CD14-positive monocyte (primary cell): ENCODE results near the gene CARNS1. TPM values are rescaled to one million over a fixed set of nuclear protein-coding genes. Genes with fewer than 3 reads are reported as not detected.
"Not testable (repeated sequence)": the region's sequence is repeated elsewhere in the genome, so short reads cannot be mapped to it uniquely, and the experiment has no call there.

Experiments used
- DNase-seq, 3 donors: peaks; one replicate each; pipeline ENCODE4 v3.0.0-alpha.2; 2011 to 2022
- H2AFZ ChIP-seq: 2 replicates; pipeline ENCODE4 v1.6.0; 2012; ENCODE audit warnings: mild to moderate bottlenecking, low read depth, low read length, inconsistent platforms; ENCODE audit not compliant: insufficient read depth, poor library complexity, severe bottlenecking
- H3K27ac ChIP-seq, 2 donors: 1 replicate in 1 of 2; 2 replicates in 1 of 2; pipeline ENCODE4 v1.5.1; 2012 to 2013; ENCODE audit warnings: low read length in 2 of 2, control low read depth in 1 of 2, inconsistent platforms in 1 of 2, low read depth in 1 of 2, mild to moderate bottlenecking in 1 of 2
- H3K27me3 ChIP-seq, 2 donors: one replicate each; pipeline versions ENCODE4 v1.6.0 to v1.6.1; 2011 to 2013; ENCODE audit warnings: low read length in 2 of 2; ENCODE audit not compliant: control insufficient read depth in 2 of 2, insufficient read depth in 2 of 2
- H3K36me3 ChIP-seq, 2 donors: replicated peaks in 1 of 2; 1 replicate in 1 of 2; 2 replicates in 1 of 2; pipeline versions ENCODE4 v1.5.1 to v1.6.1; 2012 to 2013; ENCODE audit warnings: low read length in 2 of 2, control low read depth in 1 of 2, inconsistent platforms in 1 of 2, mild to moderate bottlenecking in 1 of 2; ENCODE audit not compliant: insufficient read depth in 2 of 2, control insufficient read depth in 1 of 2
- H3K4me1 ChIP-seq, 2 donors: 1 replicate in 1 of 2; 2 replicates in 1 of 2; pipeline versions ENCODE4 v1.5.1 to v1.6.1; 2012 to 2013; ENCODE audit warnings: low read length in 2 of 2, control low read depth in 1 of 2, inconsistent platforms in 1 of 2, mild to moderate bottlenecking in 1 of 2, moderate library complexity in 1 of 2; ENCODE audit not compliant: insufficient read depth in 2 of 2, control insufficient read depth in 1 of 2
- H3K4me2 ChIP-seq: replicated peaks from 2 replicates; pipeline ENCODE3; 2012; ENCODE audit warnings: low read length, moderate library complexity, mild to moderate bottlenecking; ENCODE audit not compliant: poor library complexity, severe bottlenecking; ENCODE audit errors: extremely low read depth
- H3K4me3 ChIP-seq, 3 experiments: fragments of 200-600 bp in 1 of 3; sonication (generic) in 1 of 3; replicated peaks in 1 of 3; 1 replicate in 2 of 3; 2 replicates in 1 of 3; pipeline ENCODE4 v1.5.1; 2011 to 2013; ENCODE audit warnings: low read length in 3 of 3, mild to moderate bottlenecking in 3 of 3, control low read depth in 2 of 3, low read depth in 2 of 3, inconsistent platforms in 1 of 3, moderate library complexity in 1 of 3
- H3K79me2 ChIP-seq: 2 replicates; pipeline ENCODE4 v1.6.0; 2012; ENCODE audit warnings: mild to moderate bottlenecking, control low read depth, inconsistent platforms, low read length, moderate library complexity; ENCODE audit not compliant: insufficient read depth
- H3K9ac ChIP-seq: 2 replicates; pipeline ENCODE4 v1.6.0; 2017; ENCODE audit warnings: low read length, mild to moderate bottlenecking; ENCODE audit not compliant: insufficient read depth, poor library complexity, severe bottlenecking
- H3K9me3 ChIP-seq, 2 donors: replicated peaks in 1 of 2; 1 replicate in 1 of 2; 2 replicates in 1 of 2; pipeline versions ENCODE4 v1.5.1 to v1.6.1; 2012 to 2013; ENCODE audit warnings: low read length in 2 of 2, control low read depth in 1 of 2; ENCODE audit not compliant: control insufficient read depth in 1 of 2, insufficient read depth in 1 of 2
- H4K20me1 ChIP-seq: 2 replicates; pipeline ENCODE4 v1.6.0; 2012; ENCODE audit warnings: mild to moderate bottlenecking, low read length, control low read depth, moderate library complexity; ENCODE audit not compliant: insufficient read depth
- H3K27ac Mint-ChIP-seq, 7 donors: one replicate each; pipeline ENCODE4 v1.8.0; 2020; ENCODE audit warnings: mild to moderate bottlenecking in 7 of 7, mixed read lengths in 7 of 7, moderate library complexity in 6 of 7, inconsistent platforms in 2 of 7
- H3K27me3 Mint-ChIP-seq, 3 donors: one replicate each; pipeline ENCODE4 v1.8.0; 2021 to 2022; ENCODE audit warnings: low read depth in 3 of 3, mild to moderate bottlenecking in 3 of 3, mixed read lengths in 3 of 3, moderate library complexity in 3 of 3, inconsistent platforms in 1 of 3
- H3K36me3 Mint-ChIP-seq, 2 donors: one replicate each; pipeline ENCODE4 v1.8.0; 2020; ENCODE audit warnings: mixed read lengths in 2 of 2, inconsistent platforms in 1 of 2, mild to moderate bottlenecking in 1 of 2
- H3K4me1 Mint-ChIP-seq: one replicate; pipeline ENCODE4 v1.8.0; 2020; ENCODE audit warnings: mild to moderate bottlenecking, mixed read lengths
- H3K4me3 Mint-ChIP-seq, 2 donors: one replicate each; pipeline ENCODE4 v1.8.0; 2020; ENCODE audit warnings: mild to moderate bottlenecking in 2 of 2, mixed read lengths in 2 of 2, moderate library complexity in 1 of 2
- H3K9me3 Mint-ChIP-seq, 7 donors: one replicate each; pipeline ENCODE4 v1.8.0; 2020 to 2022; ENCODE audit warnings: mixed read lengths in 7 of 7, mild to moderate bottlenecking in 6 of 7, moderate library complexity in 6 of 7, inconsistent platforms in 2 of 7
- CTCF ChIP-seq: fragments of 200-600 bp; IDR thresholded peaks from one replicate; pipeline ENCODE4 v1.8.0; 2022; ENCODE audit warnings: antibody characterized with exemption, mild to moderate bottlenecking
- WGBS: methylation state at CpG from one replicate; pipeline ENCODE4 v1.1.5; 2013; ENCODE audit warnings: missing lambda C conversion rate; ENCODE audit not compliant: insufficient coverage; 5-methylcytosine and 5-hydroxymethylcytosine counted together
- intact Hi-C, 2 donors: fragments of 100-400 bp; cut with micrococcal nuclease; formaldehyde crosslinking; loops; one replicate each; pipeline versions ENCODE4 v1.15.0 to v1.15.1; 2023
- polyA plus RNA-seq, 3 donors: library from polyadenylated mRNA; depleted of rRNA in 1 of 3; unstranded in 2 of 3; stranded (reverse) in 1 of 3; fragments of 300-500 nt in 2 of 3; fragments of >200 nt in 1 of 3; fragmentation: Illumina TruSeq in 2 of 3; gene quantifications; 1 replicate in 2 of 3; 2 replicates in 1 of 3; pipeline ENCODE4 v1.2.3, GENCODE V29; 2012 to 2021

Gene CARNS1
- polyA plus RNA-seq, 3 donors, result 0.09 TPM; not detected in 2

DNA sequence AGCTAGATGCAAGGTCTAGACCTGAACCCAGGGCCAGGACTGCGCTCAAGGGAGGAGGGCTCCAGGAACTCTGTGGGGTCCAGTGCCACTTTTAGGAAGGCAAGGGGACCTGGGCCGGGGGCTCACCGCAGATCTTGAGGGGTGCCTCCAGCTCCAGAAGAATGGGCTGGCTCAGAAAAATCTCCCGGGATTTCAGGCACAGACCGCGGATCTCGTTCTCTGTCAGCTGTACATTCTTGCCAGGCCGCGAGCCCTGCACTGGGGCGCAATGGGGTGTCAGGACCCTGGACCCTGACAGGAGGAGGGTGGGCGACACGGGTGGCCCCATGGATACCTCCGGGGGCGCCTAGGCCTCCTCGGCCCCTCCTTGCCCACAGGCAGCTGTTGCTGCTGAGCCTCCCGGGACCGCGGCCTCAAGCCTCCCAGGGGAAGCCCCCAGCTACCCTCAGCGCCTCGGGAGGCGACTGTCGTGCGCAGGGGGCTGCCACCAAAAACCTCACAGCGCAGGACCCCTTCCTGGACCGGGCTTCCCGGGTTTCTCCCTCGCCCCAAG lies 14.5 kb upstream of the CARNS1 start:
- Histone ChIP-seq H3K4me2 (peak overlapping the region; percentile 89), H2AFZ (peak overlapping the region; percentile 80), H3K27me3 (no peaks in the 10 kb centered on the region), H3K36me3 (peaks cover 43 to 47% of the 10 kb centered on the region in 2 donors), H3K9me3 (no peaks in the 10 kb centered on the region), H3K4me3 (peak overlapping the region; percentile 70 to 82 (median 79)), H3K27ac (peak overlapping the region; percentile 35 to 73), H4K20me1 (peaks cover 64% of the 10 kb centered on the region), H3K4me1 (peaks cover 63 to 84% of the 10 kb centered on the region in 2 donors), H3K9ac (peak overlapping the region; percentile 76), H3K79me2 (peaks cover 85% of the 10 kb centered on the region)
- intact Hi-C loops, result loop anchor here (1.0 to 5.0 kb wide), 2 partner anchors 66 to 105 kb away; partner anchors contain the start of gene TMEM134 (in 1 of the 2)
- 6% methylated on average over 27 of the region's 27 CpGs for WGBS
- Mint-ChIP-seq H3K27ac (peak overlapping the region in 6 of 7 donors; percentile 10 to 82 (median 70)), H3K9me3 (no peaks in the 10 kb centered on the region), H3K36me3 (peaks cover 36 to 46% of the 10 kb centered on the region in 2 donors), H3K4me3 (peak overlapping the region; percentile 78 to 87), H3K4me1 (peaks cover 71% of the 10 kb centered on the region), H3K27me3 (no peaks in the 10 kb centered on the region)
- no peak for TF ChIP-seq CTCF
- no peak for DNase-seq

DNA sequence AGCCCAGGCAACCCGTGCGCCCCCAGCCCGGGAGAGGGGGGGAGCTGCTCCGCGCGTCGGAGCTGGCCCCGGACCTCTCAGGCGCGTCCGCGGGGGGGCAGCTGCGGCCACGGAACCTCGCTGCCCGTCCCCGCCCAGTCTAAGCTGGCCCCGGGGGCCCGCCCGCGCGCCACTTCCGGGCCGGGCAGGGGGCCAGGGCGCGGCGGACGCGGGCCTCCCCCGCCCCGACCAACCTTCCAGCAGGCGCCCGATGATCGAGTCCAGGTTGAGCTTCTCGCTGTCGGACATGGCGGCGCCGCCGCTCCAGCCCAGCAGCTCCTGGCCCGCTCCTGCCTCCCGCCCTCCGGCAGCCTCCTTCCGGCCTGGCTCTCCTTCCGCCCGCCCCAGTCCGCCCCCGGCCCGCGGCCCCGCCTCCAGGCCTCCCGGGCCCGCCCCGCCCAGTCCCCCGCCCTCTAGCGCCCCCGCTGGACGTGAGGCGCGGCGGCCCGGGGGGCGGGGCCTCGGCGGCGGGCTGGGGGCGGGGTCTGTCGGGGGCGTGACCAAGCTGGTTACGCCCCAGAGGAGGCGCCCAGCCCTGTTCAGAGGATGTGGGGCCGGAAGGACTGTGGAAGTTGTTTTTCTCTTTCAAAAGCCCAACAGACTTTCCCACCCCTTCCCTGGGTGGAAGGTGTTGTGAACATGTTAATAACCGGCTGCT lies 13.8 kb upstream of the CARNS1 start, which contains the start of gene PPP1CA:
Gene PPP1CA (minus strand): TSS at position 364 of the 697 bp plus-strand sequence. CDS start 76 bp downstream, at position 288.
- Histone ChIP-seq H3K36me3 (peaks cover 41 to 42% of the 10 kb centered on the region in 2 donors), H3K4me2 (peak within 1 kb of the TSS; percentile 89), H2AFZ (peak within 1 kb of the TSS; percentile 80), H3K27ac (peak within 1 kb of the TSS; percentile 65 to 83), H3K9ac (peak within 1 kb of the TSS; percentile 76), H3K27me3 (no peaks in the 10 kb centered on the region), H4K20me1 (peaks cover 64% of the 10 kb centered on the region), H3K9me3 (no peaks in the 10 kb centered on the region), H3K79me2 (peaks cover 87% of the 10 kb centered on the region), H3K4me3 (peak within 1 kb of the TSS; percentile 70 to 82 (median 79)), H3K4me1 (peaks cover 69 to 90% of the 10 kb centered on the region in 2 donors)
- Mint-ChIP-seq H3K4me3 (peak within 1 kb of the TSS; percentile 78 to 87), H3K9me3 (no peaks in the 10 kb centered on the region), H3K4me1 (peaks cover 78% of the 10 kb centered on the region), H3K27ac (peak within 1 kb of the TSS; percentile 73 to 92 (median 90)), H3K27me3 (no peaks in the 10 kb centered on the region), H3K36me3 (peaks cover 37 to 47% of the 10 kb centered on the region in 2 donors)
- WGBS, result under 1% methylated on average over 61 of the region's 73 CpGs
- intact Hi-C loops, result loop anchor here (1.0 to 5.0 kb wide), 5 partner anchors 20 to 105 kb away; partner anchors contain the start of genes TMEM134 (in 2 of the 2) and PITPNM1 (in 1 of the 2)
- peak; percentile 69 for TF ChIP-seq CTCF
- DNase-seq, result peak; percentile 80 to 90 (median 86)

DNA sequence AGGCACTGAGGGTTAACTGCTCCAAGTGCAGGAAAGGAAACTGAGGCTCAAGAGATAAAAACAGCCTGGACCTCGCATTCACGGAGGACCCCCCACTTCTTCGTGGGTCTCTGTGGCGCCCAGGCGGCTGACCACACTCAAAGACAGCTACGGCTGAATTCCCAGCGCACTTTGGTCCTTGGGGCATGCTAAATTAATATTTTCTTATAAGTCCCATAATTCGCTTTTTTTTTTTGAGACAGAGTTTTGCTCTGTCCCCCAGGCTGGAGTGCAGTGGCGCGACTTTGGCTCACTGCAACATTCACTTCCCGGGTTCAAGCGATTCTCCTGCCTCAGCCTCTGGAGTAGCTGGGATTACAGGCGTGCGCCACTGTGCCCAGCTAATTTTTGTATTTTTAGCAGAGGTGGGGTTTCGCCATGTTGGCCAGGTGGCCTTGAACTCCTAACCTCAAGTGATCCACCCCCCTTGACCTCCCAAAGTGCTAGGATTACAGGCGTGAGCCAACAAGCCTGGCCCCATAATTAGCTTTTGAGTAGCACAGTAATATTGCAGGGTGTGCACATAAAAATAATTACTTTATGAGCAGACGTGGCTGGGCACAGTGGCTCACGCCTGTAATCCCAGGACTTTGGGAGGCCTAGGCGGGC lies 13.2 kb upstream of the CARNS1 start:
- not testable (repeated sequence) for H3K27me3 ChIP-seq, H3K9me3 Mint-ChIP-seq, H3K9me3 ChIP-seq, DNase-seq, H3K27me3 Mint-ChIP-seq
- peaks cover 64% of the 10 kb centered on the region for H4K20me1 ChIP-seq
- H3K4me1 ChIP-seq, result peaks cover 73 to 92% of the 10 kb centered on the region in 2 donors
- Mint-ChIP-seq H3K4me3 (peak overlapping the region; percentile 71 to 85), H3K36me3 (peaks cover 36 to 53% of the 10 kb centered on the region in 2 donors), H3K27ac (peak overlapping the region; percentile 73 to 92 (median 90)), H3K4me1 (peaks cover 80% of the 10 kb centered on the region)
- peaks cover 84% of the 10 kb centered on the region for H3K79me2 ChIP-seq
- H3K4me2 ChIP-seq, result peak overlapping the region; percentile 84
- intact Hi-C loops, result loop anchor here (1.0 to 5.0 kb wide), 4 partner anchors 19 to 102 kb away; partner anchors contain the start of genes TMEM134 (in 2 of the 2) and PITPNM1 (in 1 of the 2)
- H3K4me3 ChIP-seq, result peak overlapping the region; percentile 16 to 82 (median 24)
- peaks cover 35 to 46% of the 10 kb centered on the region in 2 donors for H3K36me3 ChIP-seq
- H3K27ac ChIP-seq, result peak overlapping the region; percentile 65 to 83
- 18% methylated on average over 11 of the region's 19 CpGs for WGBS
- H2AFZ ChIP-seq, result peak overlapping the region; percentile 73
- peak overlapping the region; percentile 42 for H3K9ac ChIP-seq
